ENCODE measurements around the gene EPHB3.

DNA sequence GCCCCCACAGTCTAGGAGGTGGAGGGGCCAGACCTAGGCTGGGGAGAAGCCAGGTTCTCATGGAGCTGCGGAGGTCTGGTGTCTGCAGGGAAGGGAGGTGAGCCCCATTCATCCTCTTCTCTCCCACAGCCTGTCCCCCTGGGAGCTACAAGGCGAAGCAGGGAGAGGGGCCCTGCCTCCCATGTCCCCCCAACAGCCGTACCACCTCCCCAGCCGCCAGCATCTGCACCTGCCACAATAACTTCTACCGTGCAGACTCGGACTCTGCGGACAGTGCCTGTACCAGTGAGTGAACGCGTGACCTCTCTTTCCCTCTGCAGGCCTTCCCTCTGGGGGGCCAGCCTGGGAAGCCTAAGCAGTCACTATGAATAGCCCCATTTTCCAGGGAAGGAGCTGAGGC lies 14.1 kb downstream of the EPHB3 start:
- TF ChIP-seq, protein P1, sequence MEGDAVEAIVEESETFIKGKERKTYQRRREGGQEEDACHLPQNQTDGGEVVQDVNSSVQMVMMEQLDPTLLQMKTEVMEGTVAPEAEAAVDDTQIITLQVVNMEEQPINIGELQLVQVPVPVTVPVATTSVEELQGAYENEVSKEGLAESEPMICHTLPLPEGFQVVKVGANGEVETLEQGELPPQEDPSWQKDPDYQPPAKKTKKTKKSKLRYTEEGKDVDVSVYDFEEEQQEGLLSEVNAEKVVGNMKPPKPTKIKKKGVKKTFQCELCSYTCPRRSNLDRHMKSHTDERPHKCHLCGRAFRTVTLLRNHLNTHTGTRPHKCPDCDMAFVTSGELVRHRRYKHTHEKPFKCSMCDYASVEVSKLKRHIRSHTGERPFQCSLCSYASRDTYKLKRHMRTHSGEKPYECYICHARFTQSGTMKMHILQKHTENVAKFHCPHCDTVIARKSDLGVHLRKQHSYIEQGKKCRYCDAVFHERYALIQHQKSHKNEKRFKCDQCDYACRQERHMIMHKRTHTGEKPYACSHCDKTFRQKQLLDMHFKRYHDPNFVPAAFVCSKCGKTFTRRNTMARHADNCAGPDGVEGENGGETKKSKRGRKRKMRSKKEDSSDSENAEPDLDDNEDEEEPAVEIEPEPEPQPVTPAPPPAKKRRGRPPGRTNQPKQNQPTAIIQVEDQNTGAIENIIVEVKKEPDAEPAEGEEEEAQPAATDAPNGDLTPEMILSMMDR (IDR thresholded peaks at IDR 0.05): no peak
- TF ChIP-seq POLR2AphosphoS5 (IDR thresholded peaks at IDR 0.05; ENCODE audit: low read depth, low read length): no peak
- TF ChIP-seq, protein P2, sequence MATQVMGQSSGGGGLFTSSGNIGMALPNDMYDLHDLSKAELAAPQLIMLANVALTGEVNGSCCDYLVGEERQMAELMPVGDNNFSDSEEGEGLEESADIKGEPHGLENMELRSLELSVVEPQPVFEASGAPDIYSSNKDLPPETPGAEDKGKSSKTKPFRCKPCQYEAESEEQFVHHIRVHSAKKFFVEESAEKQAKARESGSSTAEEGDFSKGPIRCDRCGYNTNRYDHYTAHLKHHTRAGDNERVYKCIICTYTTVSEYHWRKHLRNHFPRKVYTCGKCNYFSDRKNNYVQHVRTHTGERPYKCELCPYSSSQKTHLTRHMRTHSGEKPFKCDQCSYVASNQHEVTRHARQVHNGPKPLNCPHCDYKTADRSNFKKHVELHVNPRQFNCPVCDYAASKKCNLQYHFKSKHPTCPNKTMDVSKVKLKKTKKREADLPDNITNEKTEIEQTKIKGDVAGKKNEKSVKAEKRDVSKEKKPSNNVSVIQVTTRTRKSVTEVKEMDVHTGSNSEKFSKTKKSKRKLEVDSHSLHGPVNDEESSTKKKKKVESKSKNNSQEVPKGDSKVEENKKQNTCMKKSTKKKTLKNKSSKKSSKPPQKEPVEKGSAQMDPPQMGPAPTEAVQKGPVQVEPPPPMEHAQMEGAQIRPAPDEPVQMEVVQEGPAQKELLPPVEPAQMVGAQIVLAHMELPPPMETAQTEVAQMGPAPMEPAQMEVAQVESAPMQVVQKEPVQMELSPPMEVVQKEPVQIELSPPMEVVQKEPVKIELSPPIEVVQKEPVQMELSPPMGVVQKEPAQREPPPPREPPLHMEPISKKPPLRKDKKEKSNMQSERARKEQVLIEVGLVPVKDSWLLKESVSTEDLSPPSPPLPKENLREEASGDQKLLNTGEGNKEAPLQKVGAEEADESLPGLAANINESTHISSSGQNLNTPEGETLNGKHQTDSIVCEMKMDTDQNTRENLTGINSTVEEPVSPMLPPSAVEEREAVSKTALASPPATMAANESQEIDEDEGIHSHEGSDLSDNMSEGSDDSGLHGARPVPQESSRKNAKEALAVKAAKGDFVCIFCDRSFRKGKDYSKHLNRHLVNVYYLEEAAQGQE (IDR thresholded peaks at IDR 0.05; ENCODE audit: insufficient read depth in 1 of 2, low read depth in 2 of 2, low read length in 1 of 2): no peak

Measured in Panc1 (cell line).